ENCODE data around the gene YBX1.
A peak's percentile ranks its signal among the peaks of the same experiment; 100 is the strongest.

YBX1 gene

GRCh38 chr1:42730002-42730401 lies 47.8 kb downstream of the YBX1 start:
- DNase-seq (ENCODE audit: low read depth), result no peak
- no peak for TF ChIP-seq CTCF (IDR thresholded peaks at IDR 0.05; ENCODE audit: insufficient read depth, low read depth, low read length, missing control alignments)
- no peak overlapping the region for H3K4me3 ChIP-seq (ENCODE audit: low read length)

- peak; percentile 43 for TF ChIP-seq CTCF (IDR thresholded peaks at IDR 0.05; ENCODE audit: insufficient read depth, low read depth, low read length, missing control alignments)
- H3K4me3 ChIP-seq (ENCODE audit: low read length), result no peak overlapping the region
- peak; percentile 74 for DNase-seq (ENCODE audit: low read depth)
Measured at GRCh38 chr1:42730988-42731387, 48.8 kb downstream of the YBX1 start.

GRCh38 chr1:42731585-42731984 lies 49.4 kb downstream of the YBX1 start:
- TF ChIP-seq CTCF (IDR thresholded peaks at IDR 0.05; ENCODE audit: insufficient read depth, low read depth, low read length, missing control alignments), result no peak
- no peak overlapping the region for H3K4me3 ChIP-seq (ENCODE audit: low read length)
- DNase-seq (ENCODE audit: low read depth), result no peak

- TF ChIP-seq CTCF (IDR thresholded peaks at IDR 0.05; ENCODE audit: insufficient read depth, low read depth, low read length, missing control alignments), result no peak
- DNase-seq (ENCODE audit: low read depth), result no peak
Measured at GRCh38 chr1:42732126-42732680, 50.0 kb downstream of the YBX1 start.

GRCh38 chr1:42733415-42734200 lies 51.4 kb downstream of the YBX1 start:
- TF ChIP-seq CTCF (IDR thresholded peaks at IDR 0.05; ENCODE audit: insufficient read depth, low read depth, low read length, missing control alignments), result no peak
- no peak for DNase-seq (ENCODE audit: low read depth)
- no peak overlapping the region for H3K4me3 ChIP-seq (ENCODE audit: low read length)

More at GRCh38 chr1:42732126-42732680, 50.0 kb downstream of the YBX1 start:
- no peak overlapping the region for H3K4me3 ChIP-seq (ENCODE audit: low read length)

- no peak overlapping the region for H3K4me3 ChIP-seq (ENCODE audit: low read length)
- DNase-seq (ENCODE audit: low read depth), result no peak
Measured at GRCh38 chr1:42734201-42735035, 52.2 kb downstream of the YBX1 start.

More at GRCh38 chr1:42734201-42735035, 52.2 kb downstream of the YBX1 start:
- TF ChIP-seq CTCF (IDR thresholded peaks at IDR 0.05; ENCODE audit: insufficient read depth, low read depth, low read length, missing control alignments), result no peak
